SK-N-SH (cell line): Measurements from ENCODE around the gene TNFRSF14.

Experiments used
- CHD2 ChIP-seq: fragments of 150-350 bp; IDR thresholded peaks from 2 replicates; pipeline ENCODE4 v1.6.1; 2018; ENCODE audit warnings: low read length; ENCODE audit not compliant: partially characterized antibody
- CTCF ChIP-seq: fragments of 200-600 bp; sonication (generic); IDR thresholded peaks from 2 replicates; pipeline ENCODE4 v1.6.1; 2017; ENCODE audit warnings: antibody characterized with exemption, mild to moderate bottlenecking, moderate library complexity
- IRF3 ChIP-seq: fragments of 150-350 bp; IDR thresholded peaks from 2 replicates; pipeline ENCODE4 v1.6.1; 2016; ENCODE audit warnings: mild to moderate bottlenecking, low read depth, low read length
- REST ChIP-seq: IDR thresholded peaks from 2 replicates; pipeline ENCODE4 v1.6.1; 2012; ENCODE audit warnings: mild to moderate bottlenecking, low read depth, low read length, moderate library complexity
- RFX5 ChIP-seq: IDR thresholded peaks from 2 replicates; pipeline ENCODE4 v1.6.1; 2012; ENCODE audit warnings: mild to moderate bottlenecking, improper control_type of control experiment, low read length

GRCh38 chr1:2525572-2525919 lies 30.6 kb upstream of the TNFRSF14 start:
- no peak for TF ChIP-seq CHD2
- no peak for TF ChIP-seq IRF3
- TF ChIP-seq CTCF: no peak
- no peak for TF ChIP-seq RFX5
- no peak for TF ChIP-seq REST
